Peyer's patch (tissue), 4 donors: ENCODE measurements around the gene KYNU. TPM values are rescaled to one million over a fixed set of nuclear protein-coding genes. Genes with fewer than 3 reads are reported as not detected.

Source experiments
- DNase-seq, 3 donors: peaks; one replicate each; pipeline ENCODE4 v3.0.0-alpha.2; 2017 to 2019
- H3K27ac ChIP-seq, 4 donors: fragments of 200-600 bp; sonication (generic); one replicate each; pipeline ENCODE4 v1.5.1; 2016 to 2019
- H3K27me3 ChIP-seq, 2 donors: fragments of 200-600 bp; sonication (generic); one replicate each; pipeline ENCODE4 v1.5.1; 2019
- H3K36me3 ChIP-seq, 3 donors: fragments of 200-600 bp; sonication (generic); one replicate each; pipeline ENCODE4 v1.5.1; 2016 to 2019
- H3K4me1 ChIP-seq, 4 donors: fragments of 200-600 bp; sonication (generic); one replicate each; pipeline ENCODE4 v1.5.1; 2016 to 2019
- H3K4me3 ChIP-seq, 4 donors: fragments of 200-600 bp; sonication (generic); 1 replicate in 3 of 4; 2 replicates in 1 of 4; pipeline ENCODE4 v1.5.1; 2016 to 2019; ENCODE audit warnings: mild to moderate bottlenecking in 1 of 4
- H3K9me3 ChIP-seq, 4 donors: fragments of 200-600 bp; sonication (generic); one replicate each; pipeline ENCODE4 v1.5.1; 2016 to 2019; ENCODE audit warnings: mild to moderate bottlenecking in 1 of 4
- CTCF ChIP-seq, 6 experiments: fragments of 450-650 bp in 4 of 6; fragments of 200-600 bp in 2 of 6; sonication (generic) in 1 of 6; IDR thresholded peaks; one replicate each; pipeline ENCODE4 v1.5.1; 2017 to 2019; ENCODE audit warnings: antibody characterized with exemption in 6 of 6, mild to moderate bottlenecking in 3 of 6, moderate library complexity in 1 of 6
- POLR2A ChIP-seq, 2 donors: fragments of 450-650 bp; IDR thresholded peaks; one replicate each; pipeline ENCODE4 v1.5.1; 2017; ENCODE audit warnings: antibody characterized with exemption in 2 of 2, mild to moderate bottlenecking in 2 of 2, moderate library complexity in 2 of 2
- total RNA-seq, 4 donors: library from RNA; depleted of rRNA; stranded (reverse); fragments of >200 nt; gene quantifications; one replicate each; pipeline ENCODE4 v1.1.0, GENCODE V29; 2016

KYNU gene
- total RNA-seq, 4 donors from 2014 or later = 0.53 to 25.6 (median 2.5) TPM

GRCh38 chr2:142987044-142987443, 109.6 kb downstream of the KYNU start:
- Histone ChIP-seq H3K4me1 (no peaks in the 10 kb centered on the region), H3K36me3 (no peaks in the 10 kb centered on the region), H3K27me3 (no peaks in the 10 kb centered on the region), H3K9me3 (no peaks in the 10 kb centered on the region), H3K4me3 (no peak overlapping the region), H3K27ac (no peak overlapping the region)
- no peak for TF ChIP-seq CTCF (IDR thresholded peaks at IDR 0.05)
- TF ChIP-seq POLR2A (IDR thresholded peaks at IDR 0.05) = no peak
- no peak for DNase-seq

GRCh38 chr2:142989273-142990204, 112.1 kb downstream of the KYNU start:
- no peak for DNase-seq
- no peak overlapping the region for H3K27ac ChIP-seq

GRCh38 chr2:142991295-142991694, 113.8 kb downstream of the KYNU start:
- no peaks in the 10 kb centered on the region for H3K27me3 ChIP-seq
- no peak overlapping the region for H3K4me3 ChIP-seq
- no peak overlapping the region for H3K27ac ChIP-seq
- TF ChIP-seq CTCF (IDR thresholded peaks at IDR 0.05) (no peak), POLR2A (IDR thresholded peaks at IDR 0.05) (no peak)
- no peaks in the 10 kb centered on the region for H3K36me3 ChIP-seq
- DNase-seq = no peak
- no peaks in the 10 kb centered on the region for H3K9me3 ChIP-seq
- no peaks in the 10 kb centered on the region for H3K4me1 ChIP-seq

More at GRCh38 chr2:142989273-142990204, 112.1 kb downstream of the KYNU start:
- Histone ChIP-seq H3K36me3 (no peaks in the 10 kb centered on the region), H3K4me1 (no peaks in the 10 kb centered on the region), H3K4me3 (no peak overlapping the region), H3K27me3 (no peaks in the 10 kb centered on the region), H3K9me3 (no peaks in the 10 kb centered on the region)
- TF ChIP-seq CTCF (IDR thresholded peaks at IDR 0.05) (peak; percentile 9 to 60 (median 40)), POLR2A (IDR thresholded peaks at IDR 0.05) (no peak)

- Histone ChIP-seq H3K36me3 (no peaks in the 10 kb centered on the region), H3K27ac (no peak overlapping the region), H3K9me3 (no peaks in the 10 kb centered on the region), H3K27me3 (no peaks in the 10 kb centered on the region), H3K4me3 (no peak overlapping the region), H3K4me1 (no peaks in the 10 kb centered on the region)
- no peak for TF ChIP-seq CTCF (IDR thresholded peaks at IDR 0.05)
- no peak for TF ChIP-seq POLR2A (IDR thresholded peaks at IDR 0.05)
- DNase-seq = no peak
Measured at GRCh38 chr2:142992840-142993239, 115.4 kb downstream of the KYNU start.

GRCh38 chr2:142993771-142994170, 116.3 kb downstream of the KYNU start:
- TF ChIP-seq POLR2A (IDR thresholded peaks at IDR 0.05) = no peak
- no peaks in the 10 kb centered on the region for H3K4me1 ChIP-seq
- DNase-seq = no peak

GRCh38 chr2:142994665-142995064, 117.2 kb downstream of the KYNU start:
- no peaks in the 10 kb centered on the region for H3K9me3 ChIP-seq
- H3K27me3 ChIP-seq = no peaks in the 10 kb centered on the region
- no peaks in the 10 kb centered on the region for H3K4me1 ChIP-seq
- DNase-seq = no peak
- TF ChIP-seq CTCF (IDR thresholded peaks at IDR 0.05) (no peak), POLR2A (IDR thresholded peaks at IDR 0.05) (no peak)
- no peak overlapping the region for H3K4me3 ChIP-seq
- no peaks in the 10 kb centered on the region for H3K36me3 ChIP-seq
- no peak overlapping the region for H3K27ac ChIP-seq

More at GRCh38 chr2:142993771-142994170, 116.3 kb downstream of the KYNU start:
- H3K27ac ChIP-seq = no peak overlapping the region
- no peak overlapping the region for H3K4me3 ChIP-seq
- H3K27me3 ChIP-seq = no peaks in the 10 kb centered on the region
- H3K36me3 ChIP-seq = no peaks in the 10 kb centered on the region
- no peaks in the 10 kb centered on the region for H3K9me3 ChIP-seq
